Measurements from ENCODE around the gene ZNF470.
A peak's percentile ranks its signal among the peaks of the same experiment; 100 is the strongest.

Gene ZNF470

DNA sequence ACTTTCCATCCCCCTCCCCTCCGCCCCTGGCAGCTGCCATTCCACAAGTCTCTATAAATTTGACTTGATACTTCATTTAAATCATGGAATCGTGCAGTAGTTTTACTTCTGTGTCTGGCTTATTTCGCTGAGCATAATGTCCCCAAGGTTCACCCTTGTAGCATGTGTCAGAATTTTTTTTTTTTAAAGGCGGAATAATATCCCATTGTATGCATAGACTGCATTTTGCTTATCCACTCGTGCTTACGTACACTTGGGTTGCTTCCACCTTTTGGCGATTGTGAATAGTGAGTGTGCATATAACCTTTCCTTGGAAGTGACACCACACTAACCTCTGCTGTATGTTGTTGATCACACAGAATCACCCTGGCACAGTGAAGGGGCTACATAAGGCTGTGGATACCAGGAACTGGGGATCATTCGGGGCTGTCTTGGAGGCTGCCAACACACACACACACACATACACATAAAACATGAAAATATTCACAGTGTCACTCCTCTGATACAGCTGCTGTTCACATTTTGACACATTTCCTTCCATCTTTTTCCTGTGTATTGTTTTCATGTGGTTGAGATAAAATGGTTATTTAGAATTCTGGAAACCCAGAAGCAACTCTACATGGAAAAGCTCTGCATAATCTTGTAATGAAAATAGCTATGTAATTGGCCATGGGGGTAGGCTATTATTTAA lies 41.2 kb downstream of the ZNF470 start:
- DNase-seq (ENCODE audit: low spot score): no peak

DNA sequence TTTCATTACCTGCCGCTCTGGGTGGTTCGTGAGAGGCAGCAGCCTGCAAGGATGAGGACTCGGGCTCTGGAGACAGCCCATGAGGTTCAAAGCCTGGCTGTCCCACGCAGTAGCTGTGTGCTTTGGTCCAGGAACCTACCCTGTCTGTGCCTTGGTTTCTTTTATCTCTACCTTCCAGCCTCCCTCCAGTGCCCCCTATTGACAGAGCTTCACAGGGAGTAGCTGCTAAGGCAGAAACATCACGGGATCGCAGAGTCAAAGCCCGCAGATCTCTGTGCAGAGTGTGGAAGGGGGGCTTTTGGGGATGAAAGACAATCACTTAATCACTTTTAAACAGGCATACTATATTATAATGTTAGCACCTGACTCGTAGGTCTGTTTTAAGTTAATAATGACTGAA lies 44.0 kb downstream of the ZNF470 start:
- FAIRE-seq (no peak), DNase-seq (ENCODE audit: low spot score) (no peak)

More for the DNA sequence above, 41.2 kb downstream of the ZNF470 start:
- no peak for FAIRE-seq

GRCh38 chr19:56612737-56613136 lies 45.5 kb downstream of the ZNF470 start:
- DNase-seq (ENCODE audit: low spot score) (no peak), FAIRE-seq (no peak)

GRCh38 chr19:56613639-56614038 lies 46.4 kb downstream of the ZNF470 start:
- no peak for FAIRE-seq
- DNase-seq (ENCODE audit: low spot score): no peak

DNA sequence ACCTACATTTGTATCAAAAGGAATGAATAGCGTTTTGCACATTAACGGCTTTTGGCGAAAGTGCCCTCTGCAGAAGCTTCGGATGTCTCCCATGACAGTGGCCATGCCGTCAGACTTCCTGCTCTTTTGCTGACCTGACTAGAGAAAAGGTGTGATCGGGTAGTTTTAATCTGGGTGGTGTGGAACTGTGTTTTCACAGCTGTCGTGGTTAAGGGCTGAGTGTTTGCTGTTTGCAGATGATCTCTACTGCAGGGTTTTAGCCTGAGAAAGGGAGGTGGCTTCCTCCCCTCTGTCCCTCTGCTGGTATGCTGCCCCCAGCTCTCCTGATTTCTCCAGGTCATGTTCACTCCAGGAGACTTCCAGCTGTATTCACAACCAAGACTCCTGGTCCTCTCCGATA lies 50.3 kb downstream of the ZNF470 start:
- FAIRE-seq: no peak
- DNase-seq (ENCODE audit: low spot score): no peak

DNA sequence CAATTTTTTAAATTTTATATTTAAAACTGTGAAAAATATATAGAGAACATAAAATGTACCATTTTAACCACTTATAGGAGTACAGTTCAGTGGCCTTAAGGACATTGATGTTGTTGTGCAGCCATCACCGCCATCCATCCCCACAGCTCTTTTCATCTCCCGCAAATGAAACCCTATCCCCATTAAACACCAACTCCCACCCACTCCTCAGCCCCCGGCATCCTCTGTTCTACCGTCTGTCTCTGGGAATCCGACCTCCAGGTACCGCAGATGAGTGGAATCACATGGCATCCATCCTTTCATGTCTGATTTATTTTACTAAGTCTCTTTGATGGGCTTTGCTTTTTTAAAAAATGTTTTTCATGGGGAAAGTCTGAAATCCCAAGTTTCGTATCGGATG lies 51.9 kb downstream of the ZNF470 start:
- FAIRE-seq: no peak
- no peak for DNase-seq (ENCODE audit: low spot score)

GRCh38 chr19:56622374-56622773 lies 55.1 kb downstream of the ZNF470 start:
- DNase-seq (ENCODE audit: low spot score) (no peak), FAIRE-seq (no peak)

DNA sequence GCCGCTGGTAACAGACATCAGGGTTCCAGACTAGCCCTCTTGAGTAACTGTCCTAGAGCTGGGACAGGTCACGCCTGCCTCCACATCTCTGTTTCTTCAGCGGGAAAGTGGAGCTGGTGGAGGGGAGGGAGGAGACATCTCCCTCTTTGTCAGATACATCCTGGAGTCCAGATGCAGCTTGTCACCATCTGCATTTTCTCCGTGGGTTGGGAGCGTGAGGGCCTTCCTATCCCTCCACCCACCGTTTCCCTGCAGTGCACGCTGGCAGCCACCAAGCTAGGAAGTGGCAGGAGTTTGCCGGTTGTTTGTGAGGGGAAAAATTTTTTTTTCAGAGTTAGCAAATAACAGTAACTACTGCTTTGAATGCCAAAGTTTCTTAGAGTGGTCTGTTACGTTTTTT lies 55.7 kb downstream of the ZNF470 start:
- no peak for FAIRE-seq

DNA sequence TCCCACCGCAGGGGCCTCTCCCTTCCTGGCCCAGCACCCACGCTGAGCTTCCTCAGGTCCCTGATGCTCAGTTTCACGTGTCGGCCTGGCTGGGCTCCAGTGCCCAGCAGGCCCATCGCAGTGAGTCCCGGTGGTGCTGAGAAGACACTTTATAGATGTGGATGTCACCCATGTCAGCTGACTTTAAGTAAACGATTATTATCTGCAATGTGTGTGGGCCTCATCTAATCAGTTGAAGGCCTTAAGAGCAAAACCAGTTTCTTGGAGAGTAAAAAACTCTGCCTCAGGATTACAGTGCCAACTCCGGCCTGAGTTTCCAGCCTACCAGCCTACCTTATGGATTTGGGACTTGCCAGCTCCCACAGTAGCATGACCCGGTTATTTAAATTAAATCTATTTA lies 58.4 kb downstream of the ZNF470 start:
- FAIRE-seq (no peak), DNase-seq (ENCODE audit: low spot score) (no peak)

More for the DNA sequence above, 55.7 kb downstream of the ZNF470 start:
- no peak for DNase-seq (ENCODE audit: low spot score)

GRCh38 chr19:56633021-56633420 lies 65.8 kb downstream of the ZNF470 start:
- FAIRE-seq (no peak), DNase-seq (ENCODE audit: low spot score) (no peak)

- peak; percentile 83 for FAIRE-seq
- peak; percentile 90 for DNase-seq (ENCODE audit: low spot score)
Observed at GRCh38 chr19:56637976-56638555, 70.8 kb downstream of the ZNF470 start.
